ENCODE results near the gene ADAMTSL2. TPM values are rescaled to one million over a fixed set of nuclear protein-coding genes. Genes with fewer than 3 reads are reported as not detected.

Gene ADAMTSL2
- polyA plus RNA-seq, 1 donor (not counting 4 experiments of a cell fraction or from before 2014, with no cell fraction given), result not detected

GRCh38 chr9:133553973-133554713, 19.6 kb downstream of the ADAMTSL2 start:
- TF ChIP-seq EZH2 (IDR thresholded peaks at IDR 0.05; ENCODE audit: low read length), result no peak
- TF ChIP-seq, protein P1, sequence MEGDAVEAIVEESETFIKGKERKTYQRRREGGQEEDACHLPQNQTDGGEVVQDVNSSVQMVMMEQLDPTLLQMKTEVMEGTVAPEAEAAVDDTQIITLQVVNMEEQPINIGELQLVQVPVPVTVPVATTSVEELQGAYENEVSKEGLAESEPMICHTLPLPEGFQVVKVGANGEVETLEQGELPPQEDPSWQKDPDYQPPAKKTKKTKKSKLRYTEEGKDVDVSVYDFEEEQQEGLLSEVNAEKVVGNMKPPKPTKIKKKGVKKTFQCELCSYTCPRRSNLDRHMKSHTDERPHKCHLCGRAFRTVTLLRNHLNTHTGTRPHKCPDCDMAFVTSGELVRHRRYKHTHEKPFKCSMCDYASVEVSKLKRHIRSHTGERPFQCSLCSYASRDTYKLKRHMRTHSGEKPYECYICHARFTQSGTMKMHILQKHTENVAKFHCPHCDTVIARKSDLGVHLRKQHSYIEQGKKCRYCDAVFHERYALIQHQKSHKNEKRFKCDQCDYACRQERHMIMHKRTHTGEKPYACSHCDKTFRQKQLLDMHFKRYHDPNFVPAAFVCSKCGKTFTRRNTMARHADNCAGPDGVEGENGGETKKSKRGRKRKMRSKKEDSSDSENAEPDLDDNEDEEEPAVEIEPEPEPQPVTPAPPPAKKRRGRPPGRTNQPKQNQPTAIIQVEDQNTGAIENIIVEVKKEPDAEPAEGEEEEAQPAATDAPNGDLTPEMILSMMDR (optimal IDR thresholded peaks at IDR 0.05 in 1 of 3, IDR thresholded peaks at IDR 0.05 in 1 of 3, conservative IDR thresholded peaks at IDR 0.05 in 1 of 3; ENCODE audit: extremely low read depth in 1 of 3, insufficient read depth in 2 of 3, low read length in 3 of 3), result no peak
- dilution Hi-C loops (cut with MboI; ENCODE audit: extremely low pct_ligation_motif_present, low sequenced_read_pairs), result no loop called here
- DNase-seq (ENCODE audit: low read depth, low spot score), result no peak
- Histone ChIP-seq H3K27me3 (ENCODE audit: control insufficient read depth, extremely low read depth, insufficient read depth, low read length) (peaks cover 5% of the 10 kb centered on the region), H3K36me3 (ENCODE audit: control insufficient read depth in 2 of 2, extremely low read depth in 1 of 2, insufficient read depth in 2 of 2, low read length in 2 of 2) (no peaks in the 10 kb centered on the region), H4K20me1 (ENCODE audit: control insufficient read depth, extremely low read depth, insufficient read depth, low read length) (no peaks in the 10 kb centered on the region), H3K9me1 (ENCODE audit: control insufficient read depth, extremely low read depth, insufficient read depth, low read length) (no peaks in the 10 kb centered on the region), H3K4me2 (ENCODE audit: control insufficient read depth, extremely low read depth, insufficient read depth, low read depth, low read length) (no peak overlapping the region), H3K9ac (ENCODE audit: control insufficient read depth, extremely low read depth, insufficient read depth, low read length) (no peak overlapping the region), H3K27ac (ENCODE audit: control insufficient read depth, insufficient read depth, low read length) (no peak overlapping the region), H3K4me1 (ENCODE audit: control insufficient read depth, extremely low read depth, insufficient read depth, low read length) (peaks cover 4% of the 10 kb centered on the region), H2AFZ (ENCODE audit: control insufficient read depth, low read length) (no peak overlapping the region), H3K4me3 (ENCODE audit: control insufficient read depth in 2 of 3, extremely low read depth in 1 of 3, insufficient read depth in 2 of 3, low read depth in 1 of 3, low read length in 3 of 3) (no peak overlapping the region), H3K79me2 (ENCODE audit: control insufficient read depth, insufficient read depth, low read length) (no peaks in the 10 kb centered on the region), H3K9me3 (ENCODE audit: control insufficient read depth, low read depth, low read length) (no peaks in the 10 kb centered on the region)
- no peak for FAIRE-seq

- FAIRE-seq, result no peak
- no peaks in the 10 kb centered on the region for H4K20me1 ChIP-seq (ENCODE audit: control insufficient read depth, extremely low read depth, insufficient read depth, low read length)
- TF ChIP-seq EZH2 (IDR thresholded peaks at IDR 0.05; ENCODE audit: low read length), result no peak
- TF ChIP-seq, protein P1 (optimal IDR thresholded peaks at IDR 0.05 in 1 of 3, IDR thresholded peaks at IDR 0.05 in 1 of 3, conservative IDR thresholded peaks at IDR 0.05 in 1 of 3; ENCODE audit: extremely low read depth in 1 of 3, insufficient read depth in 2 of 3, low read length in 3 of 3), result no peak
- peaks cover 5% of the 10 kb centered on the region for H3K27me3 ChIP-seq (ENCODE audit: control insufficient read depth, extremely low read depth, insufficient read depth, low read length)
- no peak overlapping the region for H3K4me3 ChIP-seq (ENCODE audit: control insufficient read depth in 2 of 3, extremely low read depth in 1 of 3, insufficient read depth in 2 of 3, low read depth in 1 of 3, low read length in 3 of 3)
- H3K9me1 ChIP-seq (ENCODE audit: control insufficient read depth, extremely low read depth, insufficient read depth, low read length), result no peaks in the 10 kb centered on the region
- no peak overlapping the region for H3K9ac ChIP-seq (ENCODE audit: control insufficient read depth, extremely low read depth, insufficient read depth, low read length)
- H3K4me1 ChIP-seq (ENCODE audit: control insufficient read depth, extremely low read depth, insufficient read depth, low read length), result peaks cover 4% of the 10 kb centered on the region
- no peaks in the 10 kb centered on the region for H3K9me3 ChIP-seq (ENCODE audit: control insufficient read depth, low read depth, low read length)
- no peaks in the 10 kb centered on the region for H3K36me3 ChIP-seq (ENCODE audit: control insufficient read depth in 2 of 2, extremely low read depth in 1 of 2, insufficient read depth in 2 of 2, low read length in 2 of 2)
- H3K79me2 ChIP-seq (ENCODE audit: control insufficient read depth, insufficient read depth, low read length), result no peaks in the 10 kb centered on the region
- no peak overlapping the region for H2AFZ ChIP-seq (ENCODE audit: control insufficient read depth, low read length)
- no peak overlapping the region for H3K4me2 ChIP-seq (ENCODE audit: control insufficient read depth, extremely low read depth, insufficient read depth, low read depth, low read length)
- no peak overlapping the region for H3K27ac ChIP-seq (ENCODE audit: control insufficient read depth, insufficient read depth, low read length)
- DNase-seq (ENCODE audit: low read depth, low spot score), result no peak
- dilution Hi-C loops (cut with MboI; ENCODE audit: extremely low pct_ligation_motif_present, low sequenced_read_pairs), result no loop called here
Observed at GRCh38 chr9:133554729-133555128, 20.2 kb downstream of the ADAMTSL2 start.
